Naive thymus-derived CD4-positive, alpha-beta T cell (primary cell): ENCODE measurements around the gene PTGR2. TPM values are rescaled to one million over a fixed set of nuclear protein-coding genes. Genes with fewer than 3 reads are reported as not detected.

Source experiments
- ATAC-seq: fragments of 150-1000 bp; cut with Tn5 transposase; 2 replicates; pipeline ENCODE4 v1.10.0; 2021; ENCODE audit warnings: mild to moderate bottlenecking, moderate library complexity
- CTCF ChIA-PET: fragments of 350-600 bp; sonication (Branson Sonifier 250); formaldehyde crosslinking; loops from one replicate; lab custom pipeline; 2021; ENCODE audit warnings: antibody characterized with exemption; lab: Charles Lee
- POLR2A ChIA-PET: fragments of 350-600 bp; sonication (Branson Sonifier 250); formaldehyde crosslinking; loops from one replicate; lab custom pipeline; 2021; ENCODE audit warnings: antibody characterized with exemption, inconsistent platforms; lab: Charles Lee
- DNase-seq, 9 donors: peaks; one replicate each; pipeline versions ENCODE4 v3.0.0 to v3.0.0-alpha.2; 2020 to 2022; ENCODE audit warnings: mixed read lengths in 1 of 9
- H3K27ac ChIP-seq: one replicate; pipeline ENCODE4 v1.7.0; 2013; ENCODE audit warnings: mild to moderate bottlenecking, low read depth, low read length, moderate library complexity
- H3K27me3 ChIP-seq, 2 donors: one replicate each; pipeline ENCODE4 v1.7.0; 2013; ENCODE audit warnings: low read length in 2 of 2, mild to moderate bottlenecking in 2 of 2, moderate library complexity in 2 of 2; ENCODE audit not compliant: control insufficient read depth in 2 of 2, insufficient read depth in 2 of 2
- H3K36me3 ChIP-seq, 3 experiments: 1 replicate in 2 of 3; 2 replicates in 1 of 3; pipeline ENCODE4 v1.7.0; 2013; ENCODE audit warnings: low read length in 3 of 3, mild to moderate bottlenecking in 3 of 3, moderate library complexity in 1 of 3; ENCODE audit not compliant: insufficient read depth in 3 of 3, control insufficient read depth in 2 of 3
- H3K4me1 ChIP-seq, 2 donors: one replicate each; pipeline ENCODE4 v1.7.0; 2013; ENCODE audit warnings: low read length in 2 of 2, mild to moderate bottlenecking in 2 of 2, moderate library complexity in 1 of 2; ENCODE audit not compliant: control insufficient read depth in 2 of 2, insufficient read depth in 2 of 2
- H3K4me3 ChIP-seq: 2 replicates; pipeline ENCODE4 v1.7.0; 2013; ENCODE audit warnings: mild to moderate bottlenecking, low read length
- H3K9me3 ChIP-seq, 3 experiments: 1 replicate in 2 of 3; 2 replicates in 1 of 3; pipeline ENCODE4 v1.7.0; 2013; ENCODE audit warnings: low read length in 3 of 3; ENCODE audit not compliant: control insufficient read depth in 2 of 3
- H3K27ac Mint-ChIP-seq, 9 donors: one replicate each; pipeline ENCODE4 v1.8.0; 2020 to 2022; ENCODE audit warnings: mixed read lengths in 9 of 9, mild to moderate bottlenecking in 8 of 9, moderate library complexity in 5 of 9, inconsistent platforms in 2 of 9
- H3K27me3 Mint-ChIP-seq, 5 donors: one replicate each; pipeline ENCODE4 v1.8.0; 2021 to 2022; ENCODE audit warnings: mixed read lengths in 5 of 5, mild to moderate bottlenecking in 1 of 5
- H3K36me3 Mint-ChIP-seq, 5 donors: one replicate each; pipeline ENCODE4 v1.8.0; 2020 to 2022; ENCODE audit warnings: mixed read lengths in 5 of 5, mild to moderate bottlenecking in 3 of 5, inconsistent platforms in 1 of 5
- H3K4me1 Mint-ChIP-seq, 7 donors: one replicate each; pipeline ENCODE4 v1.8.0; 2020 to 2022; ENCODE audit warnings: mixed read lengths in 7 of 7, mild to moderate bottlenecking in 3 of 7, inconsistent platforms in 1 of 7
- H3K4me3 Mint-ChIP-seq, 10 donors: one replicate each; pipeline ENCODE4 v1.8.0; 2020 to 2022; ENCODE audit warnings: mild to moderate bottlenecking in 10 of 10, mixed read lengths in 10 of 10, moderate library complexity in 6 of 10, inconsistent platforms in 2 of 10
- H3K9me3 Mint-ChIP-seq, 11 donors: one replicate each; pipeline ENCODE4 v1.8.0; 2020 to 2022; ENCODE audit warnings: mixed read lengths in 11 of 11, mild to moderate bottlenecking in 4 of 11, inconsistent platforms in 1 of 11, moderate library complexity in 1 of 11
- intact Hi-C, 2 donors: fragments of 100-400 bp; cut with micrococcal nuclease; formaldehyde crosslinking; loops; one replicate each; pipeline ENCODE4 v1.15.1; 2023
- polyA plus RNA-seq, 2 donors: library from polyadenylated mRNA; unstranded; fragments of 300-500 nt; fragmentation: Illumina TruSeq; gene quantifications; one replicate each; pipeline ENCODE4 v1.2.3, GENCODE V29; 2021
- total RNA-seq, 6 experiments: library from RNA in 5 of 6; stranded (reverse) in 5 of 6; gene quantifications; 1 replicate in 5 of 6; 2 replicates in 1 of 6; pipeline ENCODE4 v1.2.3 and lab custom pipeline; 2021 to 2026

Gene PTGR2
- total and polyA plus RNA-seq, 7 experiments from 2014 or later = 1.2 to 7.9 (median 3.4) TPM

DNA sequence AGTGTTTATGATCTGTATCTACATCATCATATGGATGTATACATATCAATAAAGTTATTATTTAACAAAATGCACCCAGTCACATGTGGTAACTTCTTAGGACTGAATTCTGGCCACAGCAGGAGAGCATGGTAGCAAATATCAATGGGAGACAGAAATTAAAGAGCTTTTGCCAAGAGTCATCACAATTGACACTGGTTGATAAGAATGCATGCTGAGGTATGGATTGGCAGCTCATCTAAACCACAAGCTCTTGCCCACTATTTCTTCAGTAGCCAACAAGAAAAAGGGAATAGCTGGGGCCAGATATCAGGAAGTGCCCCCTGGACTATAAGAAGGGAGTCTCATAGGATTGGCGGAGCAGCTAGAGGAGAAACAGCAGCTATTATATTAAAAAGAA, 9.4 kb upstream of the PTGR2 start:
- CTCF ChIA-PET = interaction anchor here (1.5 kb wide), 1 partner anchor 112 kb away, joined by 4 read pairs; no protein-coding TSS in a partner anchor
- intact Hi-C loops = no loop called here
- Histone ChIP-seq H3K4me3 (no peak overlapping the region), H3K9me3 (no peaks in the 10 kb centered on the region), H3K27me3 (no peaks in the 10 kb centered on the region), H3K36me3 (no peaks in the 10 kb centered on the region), H3K4me1 (no peaks in the 10 kb centered on the region), H3K27ac (no peak overlapping the region)
- H3K36me3 Mint-ChIP-seq = peaks cover 0 to 2% (median 0%) of the 10 kb centered on the region in 5 donors
- H3K4me1 Mint-ChIP-seq = no peaks in the 10 kb centered on the region
- peaks cover 0 to 2% (median 0%) of the 10 kb centered on the region in 11 donors for H3K9me3 Mint-ChIP-seq
- H3K27ac Mint-ChIP-seq = no peak overlapping the region
- DNase-seq = no peak
- ATAC-seq = no peak
- peaks cover 0 to 10% (median 0%) of the 10 kb centered on the region in 5 donors for H3K27me3 Mint-ChIP-seq
- no peak overlapping the region for H3K4me3 Mint-ChIP-seq
- POLR2A ChIA-PET = interaction anchor here (2.1 kb wide), 1 partner anchor 9 kb away, joined by 9 read pairs; the partner anchor contains the start of gene PTGR2

DNA sequence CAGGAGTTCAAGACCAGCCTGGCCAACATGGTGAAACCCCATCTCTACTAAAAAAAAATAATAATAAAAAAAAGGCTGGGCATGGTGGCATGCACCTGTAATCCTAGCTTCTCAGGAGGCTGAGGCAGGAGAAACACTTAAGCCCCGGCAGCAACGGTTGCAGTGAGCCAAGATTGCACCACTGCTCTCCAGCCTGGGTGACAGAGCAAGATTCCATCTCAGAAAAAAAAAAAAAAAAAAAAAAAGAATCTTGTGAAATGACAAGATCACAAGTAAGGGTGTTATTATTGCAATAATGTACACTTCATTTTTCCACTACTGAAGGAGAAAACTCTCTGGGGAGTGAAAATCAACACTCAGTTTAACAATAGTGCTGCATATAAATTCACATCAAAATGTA, 8.8 kb upstream of the PTGR2 start:
- Histone ChIP-seq H3K36me3 (no peaks in the 10 kb centered on the region), H3K4me3 (no peak overlapping the region), H3K4me1 (no peaks in the 10 kb centered on the region), H3K27ac (no peak overlapping the region), H3K27me3 (no peaks in the 10 kb centered on the region), H3K9me3 (no peaks in the 10 kb centered on the region)
- Mint-ChIP-seq H3K36me3 (peaks cover 0 to 2% (median 0%) of the 10 kb centered on the region in 5 donors), H3K4me1 (no peaks in the 10 kb centered on the region), H3K4me3 (no peak overlapping the region), H3K27me3 (peaks cover 0 to 10% (median 0%) of the 10 kb centered on the region in 5 donors), H3K9me3 (peaks cover 0 to 2% (median 0%) of the 10 kb centered on the region in 11 donors), H3K27ac (no peak overlapping the region)
- ChIA-PET POLR2A (no interaction called here), CTCF (interaction anchor here (1.5 kb wide), 1 partner anchor 113 kb away, joined by 4 read pairs; no protein-coding TSS in a partner anchor)
- ATAC-seq = no peak
- intact Hi-C loops = no loop called here
- DNase-seq = no peak

DNA sequence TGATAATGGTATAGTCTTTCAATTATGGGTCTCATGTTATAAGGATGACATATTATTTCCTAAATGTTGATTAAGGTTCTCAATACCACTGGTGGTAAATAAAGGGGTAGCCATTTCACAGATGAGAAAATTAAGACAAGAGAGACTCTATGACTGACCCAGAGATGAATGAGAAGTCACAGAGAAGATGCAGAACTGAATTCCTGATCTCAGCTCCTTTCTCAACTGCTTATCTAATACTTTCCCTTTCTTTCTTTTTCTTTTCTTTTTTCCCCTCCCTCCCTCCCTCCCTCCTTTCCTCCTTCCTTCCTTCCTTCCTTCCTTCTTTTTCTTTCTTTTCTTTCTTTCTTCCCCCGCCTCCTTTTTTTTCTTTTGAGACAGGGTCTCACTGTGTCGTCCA, 8.3 kb upstream of the PTGR2 start:
- no peak overlapping the region for H3K27ac Mint-ChIP-seq
- Histone ChIP-seq H3K27ac (no peak overlapping the region), H3K36me3 (no peaks in the 10 kb centered on the region), H3K4me3 (no peak overlapping the region), H3K9me3 (no peaks in the 10 kb centered on the region), H3K4me1 (no peaks in the 10 kb centered on the region), H3K27me3 (no peaks in the 10 kb centered on the region)
- no peaks in the 10 kb centered on the region for H3K4me1 Mint-ChIP-seq
- peaks cover 0 to 2% (median 0%) of the 10 kb centered on the region in 11 donors for H3K9me3 Mint-ChIP-seq
- intact Hi-C loops = no loop called here
- CTCF ChIA-PET = no interaction called here
- H3K36me3 Mint-ChIP-seq = peaks cover 0 to 2% (median 0%) of the 10 kb centered on the region in 5 donors
- POLR2A ChIA-PET = interaction anchor here (0.7 kb wide), 1 partner anchor 53 kb away, joined by 3 read pairs; no protein-coding TSS in a partner anchor
- no peak overlapping the region for H3K4me3 Mint-ChIP-seq
- DNase-seq (no peak), ATAC-seq (no peak)
- H3K27me3 Mint-ChIP-seq = peaks cover 0 to 10% (median 0%) of the 10 kb centered on the region in 5 donors

DNA sequence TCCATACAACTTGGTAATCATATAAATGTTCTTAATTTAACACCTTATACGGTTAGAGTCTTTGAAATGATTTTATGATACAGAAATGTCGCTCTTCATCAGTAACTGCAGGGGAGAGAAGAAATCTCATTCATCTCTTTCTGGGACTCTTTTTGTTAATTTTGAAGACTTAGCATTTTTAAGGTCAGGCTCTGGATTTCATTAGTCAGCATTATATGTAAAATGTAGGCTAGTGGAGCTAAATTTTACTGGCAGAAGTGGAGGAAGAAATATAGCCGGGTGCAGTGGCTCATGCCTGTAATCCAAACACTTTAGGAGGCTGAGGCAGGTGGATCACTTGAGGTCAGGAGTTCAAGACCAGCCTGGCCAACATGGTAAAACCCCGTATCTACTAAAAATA, 4.7 kb upstream of the PTGR2 start:
- peaks cover 0 to 13% (median 12%) of the 10 kb centered on the region in 7 donors for H3K4me1 Mint-ChIP-seq
- Histone ChIP-seq H3K4me3 (no peak overlapping the region), H3K9me3 (no peaks in the 10 kb centered on the region), H3K27me3 (no peaks in the 10 kb centered on the region), H3K4me1 (peaks cover 0 to 5% of the 10 kb centered on the region in 2 donors), H3K36me3 (no peaks in the 10 kb centered on the region), H3K27ac (no peak overlapping the region)
- peaks cover 0 to 2% (median 0%) of the 10 kb centered on the region in 5 donors for H3K36me3 Mint-ChIP-seq
- H3K9me3 Mint-ChIP-seq = peaks cover 0 to 2% (median 0%) of the 10 kb centered on the region in 11 donors
- no peak overlapping the region for H3K4me3 Mint-ChIP-seq
- POLR2A ChIA-PET = no interaction called here
- ATAC-seq (no peak), DNase-seq (no peak)
- intact Hi-C loops = no loop called here
- CTCF ChIA-PET = no interaction called here
- peaks cover 0 to 10% (median 0%) of the 10 kb centered on the region in 5 donors for H3K27me3 Mint-ChIP-seq
- no peak overlapping the region for H3K27ac Mint-ChIP-seq

DNA sequence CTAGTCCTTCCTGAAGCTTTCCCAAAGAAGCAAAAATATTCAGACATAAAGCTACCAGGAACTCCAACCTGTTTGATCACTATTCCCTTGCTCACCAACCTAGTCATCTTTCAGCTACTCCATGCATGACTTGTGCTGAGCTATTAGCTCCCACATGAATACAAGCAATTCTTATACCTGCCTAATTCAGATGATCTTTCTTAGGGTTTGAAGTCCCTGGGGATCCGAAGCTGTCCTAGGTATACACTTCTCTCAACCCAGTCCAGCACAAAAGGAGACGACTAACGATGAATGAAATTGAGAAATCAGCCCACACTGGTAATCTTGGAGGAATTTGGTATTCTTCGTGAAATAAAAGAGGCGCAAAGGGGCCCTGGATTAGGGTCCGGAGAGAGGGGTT, 631 bp upstream of the PTGR2 start:
- H3K27me3 Mint-ChIP-seq = no peaks in the 10 kb centered on the region
- peak overlapping the region; percentile 65 to 99 (median 97) for H3K27ac Mint-ChIP-seq
- ChIA-PET POLR2A (interaction anchor here (0.6 to 2.2 kb wide), 9 partner anchors 10 to 360 kb away, joined by 3 to 10 read pairs (median 4); partner anchors contain the start of genes PNMA1, RIOX1 and ZNF410), CTCF (interaction anchor here (1.1 to 1.6 kb wide), 2 partner anchors 92 to 122 kb away, joined by 3 to 7 read pairs; no protein-coding TSS in a partner anchor)
- peak overlapping the region; percentile 85 for H3K27ac ChIP-seq
- H3K4me3 ChIP-seq = peak overlapping the region; percentile 76
- ATAC-seq = no peak
- peaks cover 3 to 28% (median 21%) of the 10 kb centered on the region in 7 donors for H3K4me1 Mint-ChIP-seq
- H3K36me3 Mint-ChIP-seq = no peaks in the 10 kb centered on the region
- H3K27me3 ChIP-seq = no peaks in the 10 kb centered on the region
- no peak for DNase-seq
- H3K36me3 ChIP-seq = no peaks in the 10 kb centered on the region
- H3K9me3 Mint-ChIP-seq = peaks cover 0 to 2% (median 0%) of the 10 kb centered on the region in 11 donors
- intact Hi-C loops = loop anchor here in 1 of 2 donors (1.0 to 5.0 kb wide), 4 partner anchors 64 to 794 kb away; partner anchors contain the start of genes RBM25 and RIOX1
- no peaks in the 10 kb centered on the region for H3K9me3 ChIP-seq
- peak overlapping the region; percentile 88 to 99 (median 96) for H3K4me3 Mint-ChIP-seq
- peaks cover 8 to 9% of the 10 kb centered on the region in 2 donors for H3K4me1 ChIP-seq

DNA sequence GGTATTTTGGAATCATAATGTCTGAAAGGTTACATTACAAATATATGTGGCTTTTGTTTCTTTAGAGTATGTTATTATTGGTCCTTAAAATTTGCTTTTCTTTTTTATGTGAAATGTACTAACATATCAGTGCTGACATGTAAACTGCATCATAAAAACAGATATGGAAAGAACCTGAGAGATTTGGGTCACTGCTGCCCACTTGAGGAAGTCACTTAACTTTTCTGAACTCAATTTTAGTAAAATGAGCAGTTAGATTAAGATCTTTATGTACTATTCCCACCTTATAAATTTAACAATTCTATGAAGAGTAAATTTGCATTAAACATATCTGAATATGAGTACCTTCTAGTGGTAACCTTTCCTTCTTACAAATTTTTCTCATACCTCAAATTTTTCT, 7.5 kb downstream of the PTGR2 start:
- H3K4me1 ChIP-seq = no peaks in the 10 kb centered on the region
- Mint-ChIP-seq H3K4me3 (no peak overlapping the region), H3K27me3 (no peaks in the 10 kb centered on the region), H3K36me3 (peaks cover 0 to 12% (median 0%) of the 10 kb centered on the region in 5 donors), H3K9me3 (no peaks in the 10 kb centered on the region), H3K4me1 (peaks cover 0 to 4% (median 0%) of the 10 kb centered on the region in 7 donors), H3K27ac (no peak overlapping the region)
- intact Hi-C loops = no loop called here
- ChIA-PET CTCF (no interaction called here), POLR2A (no interaction called here)
- DNase-seq = no peak
- no peak for ATAC-seq
- no peaks in the 10 kb centered on the region for H3K9me3 ChIP-seq
- H3K27ac ChIP-seq = no peak overlapping the region
- no peaks in the 10 kb centered on the region for H3K27me3 ChIP-seq
- no peak overlapping the region for H3K4me3 ChIP-seq
- H3K36me3 ChIP-seq = peaks cover 0 to 4% (median 0%) of the 10 kb centered on the region in 3 experiments
